Astrocyte of the spinal cord (primary cell): ENCODE results near the gene UBN2.
"Not testable (repeated sequence)": the region's sequence is repeated elsewhere in the genome, so short reads cannot be mapped to it uniquely, and the experiment has no call there.

ENCODE experiments used
- DNase-seq: peaks from one replicate; pipeline ENCODE4 v3.0.0; 2011; ENCODE audit warnings: low read depth, low spot score
- H3K4me3 ChIP-seq: 2 replicates; pipeline ENCODE4 v1.5.1; 2011; ENCODE audit warnings: low read depth, mild to moderate bottlenecking, low read length, moderate library complexity
- in situ Hi-C: cut with HindIII; loops from 2 replicates; pipeline ENCODE4 v1.10.0; 2017; ENCODE audit warnings: low sequenced_read_pairs
- TF ChIP-seq, protein P1 (sequence below): IDR thresholded peaks from 2 replicates; pipeline ENCODE4 v1.5.1; 2012; ENCODE audit warnings: low read depth, mild to moderate bottlenecking, low read length, inconsistent platforms

Gene UBN2

DNA sequence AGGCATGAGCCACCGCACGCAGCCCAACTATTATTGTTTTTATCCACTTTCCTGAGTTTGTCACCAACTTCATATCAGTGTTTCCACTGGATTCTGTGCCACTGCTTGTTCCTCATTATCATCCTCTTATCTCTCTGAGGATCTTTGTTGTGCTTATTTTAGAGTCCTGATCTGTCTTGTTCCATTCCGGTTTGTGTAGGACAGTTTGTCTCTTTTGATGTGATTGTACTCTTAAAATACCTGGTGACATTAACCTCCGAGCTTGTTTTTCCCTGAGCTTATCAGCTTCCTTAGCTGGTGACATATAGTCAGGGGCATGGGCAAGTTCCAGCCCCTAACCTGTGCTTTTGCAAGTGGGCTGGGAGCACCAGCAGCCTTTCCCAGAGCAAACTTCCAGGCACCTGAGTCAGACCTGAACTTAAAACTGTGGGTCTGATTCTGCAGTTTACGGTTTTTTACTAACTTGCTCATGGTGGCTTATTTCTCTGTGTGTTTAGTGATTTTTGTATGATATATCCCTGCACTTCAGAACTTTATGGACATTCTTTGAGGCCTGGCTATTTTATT, 87.0 kb downstream of the UBN2 start:
- TF ChIP-seq, protein P1, sequence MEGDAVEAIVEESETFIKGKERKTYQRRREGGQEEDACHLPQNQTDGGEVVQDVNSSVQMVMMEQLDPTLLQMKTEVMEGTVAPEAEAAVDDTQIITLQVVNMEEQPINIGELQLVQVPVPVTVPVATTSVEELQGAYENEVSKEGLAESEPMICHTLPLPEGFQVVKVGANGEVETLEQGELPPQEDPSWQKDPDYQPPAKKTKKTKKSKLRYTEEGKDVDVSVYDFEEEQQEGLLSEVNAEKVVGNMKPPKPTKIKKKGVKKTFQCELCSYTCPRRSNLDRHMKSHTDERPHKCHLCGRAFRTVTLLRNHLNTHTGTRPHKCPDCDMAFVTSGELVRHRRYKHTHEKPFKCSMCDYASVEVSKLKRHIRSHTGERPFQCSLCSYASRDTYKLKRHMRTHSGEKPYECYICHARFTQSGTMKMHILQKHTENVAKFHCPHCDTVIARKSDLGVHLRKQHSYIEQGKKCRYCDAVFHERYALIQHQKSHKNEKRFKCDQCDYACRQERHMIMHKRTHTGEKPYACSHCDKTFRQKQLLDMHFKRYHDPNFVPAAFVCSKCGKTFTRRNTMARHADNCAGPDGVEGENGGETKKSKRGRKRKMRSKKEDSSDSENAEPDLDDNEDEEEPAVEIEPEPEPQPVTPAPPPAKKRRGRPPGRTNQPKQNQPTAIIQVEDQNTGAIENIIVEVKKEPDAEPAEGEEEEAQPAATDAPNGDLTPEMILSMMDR, result no peak
- in situ Hi-C loops, result no loop called here

DNA sequence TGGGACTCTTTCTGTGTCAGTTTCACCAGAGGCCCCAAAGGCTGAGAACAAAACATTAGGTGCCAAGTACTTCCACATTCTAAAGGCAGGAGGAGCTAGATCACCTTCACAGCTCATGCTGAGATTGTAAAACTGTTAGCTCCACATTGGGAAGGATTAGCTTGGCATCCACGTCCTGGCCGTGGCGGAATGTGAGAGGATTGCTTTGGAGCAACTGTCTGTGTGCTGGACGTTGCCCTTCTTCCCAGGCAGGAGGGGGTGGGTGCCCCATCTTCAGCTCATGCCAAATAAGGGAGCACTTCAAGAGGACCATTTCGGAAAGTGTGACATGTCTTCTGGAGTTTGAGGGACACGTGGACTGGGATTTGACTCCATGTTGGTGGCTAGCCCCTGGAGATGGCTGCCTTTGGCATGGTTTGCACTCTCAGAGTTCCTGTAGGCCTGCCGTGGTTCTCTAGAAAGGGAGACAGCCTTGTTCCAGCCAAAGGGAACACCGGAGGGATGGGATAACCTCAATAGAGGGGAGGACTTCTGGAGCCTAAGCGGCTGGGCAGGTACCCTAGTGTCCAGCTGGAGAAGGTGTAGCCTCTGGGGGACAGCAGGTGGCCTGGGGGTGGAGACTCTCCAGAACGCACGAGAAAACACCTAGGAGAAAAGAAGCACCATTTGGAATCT, 90.2 kb downstream of the UBN2 start:
- H3K4me3 ChIP-seq, result no peak overlapping the region
- TF ChIP-seq, protein P1, result peak; percentile 40
- in situ Hi-C loops, result no loop called here
- no peak for DNase-seq

More for the DNA sequence above, 87.0 kb downstream of the UBN2 start:
- no peak for DNase-seq
- no peak overlapping the region for H3K4me3 ChIP-seq

DNA sequence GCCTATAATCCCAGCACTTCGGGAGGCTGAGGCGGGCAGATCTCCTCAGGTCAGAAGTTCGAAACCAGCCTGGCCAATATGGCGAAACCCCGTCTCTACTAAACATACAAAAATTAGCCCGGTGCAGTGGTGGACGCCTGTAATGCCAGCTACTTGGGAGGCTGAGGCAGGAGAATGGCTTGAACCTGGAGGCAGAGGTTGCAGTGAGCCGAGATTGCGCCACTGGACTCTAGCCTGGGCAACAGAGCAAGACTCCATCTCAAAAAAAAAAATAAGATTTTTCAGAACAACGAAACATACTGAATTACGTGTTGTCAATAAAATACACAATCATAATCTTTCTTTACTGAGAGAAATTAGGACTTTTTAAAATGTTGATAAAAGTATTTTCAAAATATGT, 93.7 kb downstream of the UBN2 start:
- DNase-seq, H3K4me3 ChIP-seq, in situ Hi-C loops: not testable (repeated sequence)

DNA sequence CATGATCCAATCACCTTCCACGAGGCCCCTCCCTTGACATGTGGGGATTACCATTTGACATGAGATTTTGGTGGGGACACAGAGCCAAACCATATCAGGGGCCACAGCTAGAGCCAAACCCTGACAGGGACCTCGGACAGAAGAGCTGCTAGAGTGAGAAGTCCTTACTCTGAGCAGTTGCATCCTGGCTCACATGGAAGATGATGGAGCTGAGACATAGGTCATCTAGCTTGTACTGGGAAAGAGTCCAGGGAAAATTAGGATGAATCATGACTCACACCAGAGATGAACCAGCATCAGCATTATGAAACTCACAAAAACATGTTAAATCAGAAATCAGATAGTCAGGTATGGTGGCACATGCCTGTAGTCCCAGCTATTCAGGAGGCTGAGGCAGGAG, 97.3 kb downstream of the UBN2 start:
- DNase-seq, result peak; percentile 58
- in situ Hi-C loops, result no loop called here
- no peak overlapping the region for H3K4me3 ChIP-seq

DNA sequence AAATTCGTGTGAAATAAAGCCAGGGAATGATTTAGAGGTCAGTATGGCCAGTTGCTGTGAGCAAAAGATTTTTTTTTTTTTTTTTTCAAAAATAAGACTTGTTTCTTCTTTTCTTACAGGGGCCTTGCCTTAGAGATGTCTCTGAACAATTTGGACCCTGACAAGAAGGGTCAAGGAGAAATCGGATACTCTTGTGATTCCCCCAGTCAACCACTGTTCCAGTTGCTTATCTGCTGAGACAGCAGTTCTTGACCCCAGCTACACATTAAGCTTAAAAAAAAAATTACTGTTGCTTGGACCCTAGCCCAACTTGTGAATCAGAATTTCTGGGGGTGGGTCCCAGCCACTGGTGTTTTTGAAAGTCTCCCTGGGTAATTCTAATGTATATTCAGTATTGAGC, 98.1 kb downstream of the UBN2 start:
- DNase-seq, result no peak
- H3K4me3 ChIP-seq, result no peak overlapping the region
- TF ChIP-seq, protein P1, result no peak
- in situ Hi-C loops, result no loop called here

More for the DNA sequence above, 97.3 kb downstream of the UBN2 start:
- TF ChIP-seq, protein P1, result no peak

DNA sequence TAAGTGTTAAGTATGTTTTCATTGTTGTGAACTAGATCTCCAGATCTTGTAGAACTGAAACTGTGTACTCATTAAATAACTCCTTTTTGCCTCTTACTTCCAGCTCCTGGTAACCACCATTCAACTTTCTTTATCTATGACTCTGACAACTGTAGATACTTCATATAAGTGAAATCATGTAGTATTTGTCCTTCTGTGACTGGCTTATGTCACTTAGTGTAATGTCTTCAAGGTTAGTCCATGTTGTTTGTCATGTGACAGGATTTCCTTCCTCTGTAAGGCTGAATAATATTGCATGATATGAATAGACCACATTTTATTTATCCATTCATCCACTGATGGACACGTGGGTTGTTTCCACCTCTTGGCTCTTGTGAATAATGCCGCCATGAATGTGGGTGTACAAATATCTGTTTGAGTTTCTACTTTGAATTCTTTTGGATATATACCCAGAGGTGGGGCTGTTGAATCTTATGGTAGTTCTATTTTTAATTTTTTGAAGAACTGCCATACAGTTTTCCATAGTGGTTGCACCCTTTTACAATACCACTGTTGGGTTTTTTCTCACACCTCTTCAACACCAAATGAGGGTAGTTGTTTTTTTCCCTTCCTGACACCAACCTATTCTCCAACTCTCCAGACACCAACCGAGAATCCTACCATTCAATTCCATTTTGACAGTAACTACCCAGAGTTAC, 99.4 kb downstream of the UBN2 start:
- no peak for DNase-seq
- in situ Hi-C loops, result no loop called here
- no peak overlapping the region for H3K4me3 ChIP-seq
- TF ChIP-seq, protein P1, result no peak
